Left ventricle myocardium superior (tissue), 1 donor: ENCODE data around the gene BICRAL. TPM values are rescaled to one million over a fixed set of nuclear protein-coding genes. Genes with fewer than 3 reads are reported as not detected.

ENCODE experiments used
- ATAC-seq: fragments of 200-7000 bp; cut with Tn5 transposase; one replicate; pipeline ENCODE4 v1.9.1; 2020; ENCODE audit warnings: mild to moderate bottlenecking, moderate library complexity
- DNase-seq: peaks from one replicate; pipeline ENCODE4 v3.0.0-alpha.2; 2020
- intact Hi-C: fragments of 100-400 bp; cut with micrococcal nuclease; formaldehyde crosslinking; loops from one replicate; pipeline ENCODE4 v1.11.0; 2022
- total RNA-seq: library from RNA; stranded (reverse); fragmentation: NEBNext Ultra II Directional; extraction: Animal tissue kit (Norgen Biotek cat#: 25700); gene quantifications from one replicate; pipeline ENCODE4 v1.2.1, GENCODE V29; 2021
- donor health status: DM: no; HTN: yes; CAD: no; lungs with severe emphysema.

The BICRAL gene
- total RNA-seq, 1 donor from 2014 or later: 13.0 TPM

DNA sequence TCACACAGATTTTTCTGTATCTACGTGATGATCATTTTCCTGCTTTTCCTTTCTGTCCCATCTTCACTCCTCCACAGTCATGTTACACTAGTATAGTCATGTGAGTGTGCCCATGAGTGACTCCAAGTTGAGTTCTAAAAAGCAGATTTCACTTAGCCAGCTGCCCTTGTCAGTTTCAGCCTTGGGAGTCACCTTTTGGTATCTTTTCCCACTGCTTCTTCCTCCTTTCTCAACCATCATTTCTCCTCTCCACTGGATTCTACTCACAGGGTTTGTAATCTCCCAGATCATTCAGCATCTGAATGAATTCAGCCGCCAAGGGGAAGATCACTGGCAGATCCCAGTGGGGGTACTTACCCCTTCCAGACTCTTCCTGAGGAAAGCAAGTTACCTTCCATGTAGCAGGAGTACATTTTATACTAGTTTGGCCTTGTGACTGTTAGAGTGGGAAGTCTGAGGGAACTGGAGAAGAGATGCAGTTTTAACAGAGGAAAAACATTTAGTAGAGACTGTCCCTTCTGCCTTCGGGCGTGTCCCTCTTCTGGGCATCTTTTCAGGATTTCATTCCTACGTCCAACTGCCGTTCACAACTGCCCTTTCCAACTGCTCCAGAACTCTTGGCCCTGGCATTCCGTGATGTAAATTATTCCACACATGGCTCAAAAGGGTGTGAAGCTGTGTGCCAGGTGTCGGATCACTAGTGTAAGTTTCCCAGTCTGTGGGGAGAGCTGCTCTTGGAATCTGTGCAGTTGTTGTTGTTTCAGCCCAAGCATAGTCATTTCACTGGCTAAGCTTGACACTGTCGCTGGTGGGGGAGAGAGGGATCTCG, 38.9 kb downstream of the BICRAL start:
- ATAC-seq (peak; percentile 85), DNase-seq (no peak)

DNA sequence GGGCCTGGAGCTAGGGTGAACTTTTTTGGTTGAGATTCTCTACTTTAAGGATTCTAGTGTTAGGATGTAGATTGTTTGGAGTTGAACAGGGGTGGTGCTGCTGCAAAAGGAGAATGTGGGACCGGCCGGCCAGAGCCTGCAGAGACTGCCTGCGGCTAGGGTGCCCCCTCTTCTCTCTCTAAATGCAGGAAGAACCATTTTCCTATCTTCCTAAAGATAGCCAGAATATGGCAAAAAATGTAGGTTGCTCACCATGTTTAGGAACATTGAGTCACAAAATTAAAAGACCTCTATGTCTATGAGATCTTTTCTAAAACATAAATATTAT, 39.5 kb downstream of the BICRAL start:
- intact Hi-C loops: no loop called here
- no peak for DNase-seq
- ATAC-seq: no peak

More for the DNA sequence above, 38.9 kb downstream of the BICRAL start:
- intact Hi-C loops: no loop called here

DNA sequence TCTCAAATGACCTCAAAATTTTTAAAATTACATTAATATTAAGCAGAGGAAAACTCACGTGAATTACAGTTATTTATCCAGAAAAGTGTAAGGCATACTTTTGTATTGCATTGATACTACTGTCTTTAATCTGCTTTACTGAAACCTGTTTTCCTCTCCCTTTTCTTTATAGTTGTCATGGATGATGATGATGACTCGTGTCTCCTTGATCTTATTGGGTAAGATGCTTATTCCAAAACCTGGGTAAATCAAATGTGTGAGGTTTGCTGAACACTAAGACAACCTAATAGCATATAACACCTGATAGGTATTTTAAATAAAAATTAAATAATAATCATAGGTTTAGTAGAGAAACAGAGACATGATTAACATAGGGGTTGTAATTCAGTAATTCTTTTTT, 40.0 kb downstream of the BICRAL start:
- no peak for DNase-seq
- intact Hi-C loops: no loop called here
- ATAC-seq: no peak

DNA sequence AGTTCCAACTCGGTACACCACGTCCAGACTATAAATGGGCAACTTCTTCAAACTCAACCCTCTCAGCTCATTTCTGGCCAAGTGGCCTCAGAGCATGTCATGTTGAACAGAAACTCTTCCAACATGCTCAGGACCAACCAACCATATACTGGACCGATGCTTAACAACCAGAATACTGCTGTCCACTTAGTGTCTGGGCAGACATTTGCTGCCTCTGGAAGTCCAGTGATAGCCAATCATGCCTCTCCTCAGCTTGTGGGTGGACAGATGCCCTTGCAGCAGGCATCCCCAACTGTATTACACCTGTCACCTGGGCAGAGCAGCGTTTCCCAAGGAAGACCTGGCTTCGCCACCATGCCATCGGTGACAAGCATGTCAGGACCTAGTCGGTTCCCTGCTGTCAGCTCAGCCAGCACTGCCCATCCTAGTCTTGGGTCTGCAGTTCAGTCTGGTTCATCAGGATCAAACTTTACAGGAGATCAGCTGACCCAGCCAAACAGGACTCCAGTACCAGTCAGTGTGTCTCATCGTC, 47.8 kb downstream of the BICRAL start:
- intact Hi-C loops: no loop called here
- DNase-seq (no peak), ATAC-seq (no peak)

DNA sequence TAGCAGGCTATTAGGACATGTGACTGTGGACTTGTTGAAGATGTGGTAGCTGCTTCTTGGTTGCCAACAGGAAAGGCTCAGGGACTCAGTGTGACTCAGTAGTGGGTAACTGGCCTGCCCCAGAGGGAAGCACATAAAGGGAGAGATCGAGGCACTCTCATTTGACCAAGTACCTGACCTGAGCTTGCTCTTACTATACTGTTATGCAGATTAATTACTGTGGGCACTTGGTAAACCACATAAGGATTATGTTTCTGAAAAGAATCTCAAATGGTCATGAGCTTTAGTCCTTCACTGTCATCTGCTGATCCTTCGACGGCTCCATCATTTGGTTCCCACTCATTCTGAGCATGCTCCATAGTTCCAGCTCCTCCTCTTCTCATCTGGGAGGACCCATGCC, 49.4 kb downstream of the BICRAL start:
- intact Hi-C loops: no loop called here
- ATAC-seq (no peak), DNase-seq (no peak)

DNA sequence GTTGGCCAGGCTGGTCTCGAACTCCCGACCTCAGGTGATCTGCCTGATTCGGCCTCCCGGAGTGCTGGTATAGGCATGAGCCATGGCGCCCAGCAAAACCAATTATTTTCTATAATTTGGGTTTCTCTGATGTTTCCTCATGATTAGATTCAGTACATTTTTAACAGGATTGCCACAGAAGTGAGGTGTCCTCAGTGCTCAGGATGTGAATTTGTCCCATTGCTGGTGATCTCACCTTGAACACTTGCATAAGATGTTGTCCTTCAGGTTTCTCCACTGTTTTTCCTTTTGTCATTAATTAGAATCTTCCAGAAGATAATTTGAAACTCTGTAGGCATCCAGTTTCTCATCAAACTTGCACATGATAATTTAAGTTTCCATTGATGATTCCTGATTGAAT, 52.2 kb downstream of the BICRAL start:
- ATAC-seq (no peak), DNase-seq (no peak)
- intact Hi-C loops: no loop called here

DNA sequence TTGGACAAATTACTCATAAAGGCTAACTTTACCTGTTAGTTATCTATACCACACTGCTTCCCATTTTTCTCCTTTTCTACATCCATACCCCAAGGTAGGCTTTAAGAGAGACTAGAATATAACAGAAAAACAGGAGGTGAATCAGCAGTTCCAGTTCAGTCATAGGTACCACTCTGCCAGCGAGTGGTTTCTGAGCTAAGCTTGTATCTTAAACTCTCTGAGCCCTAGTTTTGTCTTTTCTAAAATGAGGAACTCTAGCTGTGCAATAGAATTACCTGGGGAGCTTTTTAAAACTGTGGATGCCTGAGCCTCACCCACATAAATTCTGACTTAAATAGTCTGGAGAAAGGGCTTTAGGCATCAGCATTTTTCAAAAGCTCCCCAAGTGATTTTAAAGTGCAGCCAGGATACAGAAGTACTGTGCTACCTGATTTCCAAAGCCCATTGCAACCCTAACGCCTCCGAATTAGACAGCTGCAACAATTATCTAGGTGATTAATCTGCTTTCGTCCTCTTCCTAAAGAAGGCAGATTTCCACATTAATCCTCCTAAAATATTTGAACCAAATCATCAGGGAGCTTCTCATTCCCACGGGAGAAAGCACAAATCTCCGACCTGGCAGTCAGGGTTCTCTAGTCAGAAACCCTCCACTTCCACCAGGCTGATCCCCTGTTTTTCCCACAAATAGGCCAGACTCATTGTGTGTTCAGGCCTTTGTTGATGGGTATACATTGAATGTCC, 60.2 kb downstream of the BICRAL start:
- intact Hi-C loops: no loop called here
- no peak for DNase-seq
- ATAC-seq: no peak

DNA sequence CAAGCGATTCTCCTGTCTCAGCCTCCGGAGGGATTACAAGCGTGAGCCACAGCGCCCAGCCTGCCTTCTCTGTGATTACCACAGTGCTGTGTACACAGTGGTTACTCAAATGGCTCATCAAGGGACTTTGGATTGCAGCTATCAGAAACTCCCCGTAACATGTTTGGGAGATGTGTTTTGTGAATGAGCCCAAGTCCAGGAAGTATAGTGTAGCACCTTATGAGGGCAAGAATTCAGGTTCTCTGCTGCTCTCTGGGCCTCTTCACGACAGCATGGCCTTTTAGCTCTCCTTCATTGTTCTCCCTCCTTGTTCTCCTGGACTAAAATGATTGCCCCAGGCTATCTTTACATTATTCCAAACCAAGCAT, 63.5 kb downstream of the BICRAL start:
- ATAC-seq: no peak
- intact Hi-C loops: no loop called here

DNA sequence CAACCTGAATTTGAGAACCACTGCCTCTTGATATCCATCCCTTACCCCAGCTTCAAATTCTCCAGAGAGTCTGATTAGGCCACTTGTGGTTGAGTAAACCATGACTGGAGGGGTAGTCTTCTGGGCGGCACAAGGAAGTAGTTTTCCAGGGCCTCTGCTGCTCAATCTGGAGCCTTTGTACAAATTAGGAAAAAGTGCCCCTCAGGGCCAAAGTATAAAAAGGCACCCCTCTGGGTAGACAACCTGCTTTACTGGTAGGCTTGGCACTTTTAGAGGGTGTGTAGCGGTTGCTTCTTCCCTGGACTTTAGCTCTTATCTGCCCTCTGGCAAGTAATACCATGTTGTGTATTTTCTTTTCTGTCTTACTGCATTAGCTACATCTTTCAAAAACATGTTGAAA, 64.7 kb downstream of the BICRAL start:
- intact Hi-C loops: no loop called here
- ATAC-seq: no peak
- DNase-seq: no peak

More for the DNA sequence above, 63.5 kb downstream of the BICRAL start:
- no peak for DNase-seq

DNA sequence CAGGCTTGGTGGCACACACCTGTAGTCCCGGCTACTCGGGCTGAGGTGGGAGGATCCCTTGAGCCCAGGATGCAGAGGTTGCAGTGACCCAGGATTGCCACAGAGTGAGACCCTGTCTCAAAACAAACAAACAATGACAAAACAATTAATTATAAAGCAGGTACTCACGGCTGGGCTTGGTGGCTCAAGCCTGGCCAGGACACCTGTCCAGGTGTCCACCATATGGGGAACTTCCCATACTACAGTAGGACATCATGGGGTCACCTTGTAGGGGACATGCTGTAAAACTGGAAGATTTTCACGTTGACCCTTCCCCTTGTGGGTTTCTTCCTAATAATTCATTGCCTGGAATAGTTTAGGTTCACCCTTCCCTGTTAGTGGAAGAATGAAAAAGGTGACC, 66.8 kb downstream of the BICRAL start:
- no peak for ATAC-seq
- DNase-seq: no peak
- intact Hi-C loops: no loop called here

DNA sequence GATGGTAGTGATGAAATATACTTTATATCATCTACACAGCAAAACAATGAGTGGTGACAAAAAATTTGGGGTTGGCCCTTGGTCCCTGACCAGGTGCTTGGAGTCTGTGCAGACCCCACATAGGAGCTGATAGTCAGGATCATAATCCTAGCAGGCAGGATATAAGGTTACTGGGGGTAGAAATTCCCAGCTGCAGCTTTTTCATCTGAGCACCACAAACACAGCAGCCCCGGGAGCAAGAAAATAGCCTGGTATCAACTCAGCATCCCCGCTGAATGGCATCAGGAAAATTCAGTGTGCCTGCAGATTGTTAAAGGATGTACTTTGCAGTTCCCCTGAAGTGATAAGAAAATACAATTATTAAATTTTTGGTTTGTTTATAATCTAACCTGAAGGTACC, 69.7 kb downstream of the BICRAL start:
- no peak for DNase-seq
- ATAC-seq: no peak
- intact Hi-C loops: no loop called here

DNA sequence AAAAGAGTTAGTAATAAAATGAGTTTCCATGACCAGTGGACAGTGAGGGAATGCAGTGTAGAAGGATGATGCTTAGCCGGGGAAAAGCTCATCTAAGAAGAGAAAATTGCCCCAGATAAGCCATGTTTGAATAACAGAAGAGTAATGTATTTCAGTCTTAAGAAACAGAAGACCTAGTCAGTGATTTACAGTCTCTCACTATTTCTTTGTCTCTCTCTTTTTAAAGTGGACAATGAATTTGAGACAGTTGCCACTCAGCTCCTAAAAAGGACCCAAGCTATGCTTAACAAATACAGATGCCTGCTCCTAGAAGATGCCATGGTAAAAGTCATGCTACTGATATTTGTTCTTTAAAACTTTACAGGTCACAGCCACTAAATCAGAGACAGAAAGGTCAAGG, 78.2 kb downstream of the BICRAL start:
- intact Hi-C loops: no loop called here
- DNase-seq (no peak), ATAC-seq (no peak)

DNA sequence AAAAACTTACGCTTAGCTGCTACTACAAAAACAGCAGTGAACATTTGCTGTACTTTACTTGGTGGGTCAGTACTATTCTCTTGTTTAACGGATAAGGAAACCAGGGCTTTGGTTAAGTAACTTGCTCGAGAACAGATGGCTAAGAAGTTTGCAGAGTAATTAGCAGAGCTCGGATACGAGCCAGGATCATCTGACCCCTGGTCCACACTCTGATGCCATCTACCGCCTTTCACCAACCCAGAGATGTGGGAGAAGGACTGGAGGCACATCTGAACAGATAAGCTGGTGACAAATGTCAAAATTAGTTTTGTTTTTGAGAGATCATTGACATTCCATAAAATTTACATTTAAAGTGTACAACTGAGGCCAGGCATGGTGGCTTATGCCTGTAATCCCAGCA, 78.6 kb downstream of the BICRAL start:
- no peak for DNase-seq
- intact Hi-C loops: no loop called here
- ATAC-seq: no peak

DNA sequence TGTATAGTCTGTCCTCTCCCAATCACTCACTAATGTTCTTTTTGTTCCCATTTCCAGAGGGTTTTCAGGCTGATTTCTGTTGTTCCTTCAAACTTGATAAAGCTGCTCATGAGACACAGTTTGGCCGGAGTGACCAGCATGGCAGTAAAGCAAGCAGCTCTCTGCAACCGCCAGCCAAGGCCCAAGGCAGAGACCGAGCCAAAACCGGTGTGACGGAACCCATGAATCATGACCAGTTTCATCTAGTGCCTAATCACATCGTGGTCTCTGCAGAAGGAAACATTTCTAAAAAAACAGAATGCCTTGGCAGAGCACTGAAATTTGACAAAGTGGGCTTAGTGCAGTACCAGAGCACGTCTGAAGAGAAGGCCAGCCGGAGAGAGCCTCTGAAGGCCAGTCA, 82.8 kb downstream of the BICRAL start:
- DNase-seq (no peak), ATAC-seq (no peak)
- intact Hi-C loops: no loop called here

DNA sequence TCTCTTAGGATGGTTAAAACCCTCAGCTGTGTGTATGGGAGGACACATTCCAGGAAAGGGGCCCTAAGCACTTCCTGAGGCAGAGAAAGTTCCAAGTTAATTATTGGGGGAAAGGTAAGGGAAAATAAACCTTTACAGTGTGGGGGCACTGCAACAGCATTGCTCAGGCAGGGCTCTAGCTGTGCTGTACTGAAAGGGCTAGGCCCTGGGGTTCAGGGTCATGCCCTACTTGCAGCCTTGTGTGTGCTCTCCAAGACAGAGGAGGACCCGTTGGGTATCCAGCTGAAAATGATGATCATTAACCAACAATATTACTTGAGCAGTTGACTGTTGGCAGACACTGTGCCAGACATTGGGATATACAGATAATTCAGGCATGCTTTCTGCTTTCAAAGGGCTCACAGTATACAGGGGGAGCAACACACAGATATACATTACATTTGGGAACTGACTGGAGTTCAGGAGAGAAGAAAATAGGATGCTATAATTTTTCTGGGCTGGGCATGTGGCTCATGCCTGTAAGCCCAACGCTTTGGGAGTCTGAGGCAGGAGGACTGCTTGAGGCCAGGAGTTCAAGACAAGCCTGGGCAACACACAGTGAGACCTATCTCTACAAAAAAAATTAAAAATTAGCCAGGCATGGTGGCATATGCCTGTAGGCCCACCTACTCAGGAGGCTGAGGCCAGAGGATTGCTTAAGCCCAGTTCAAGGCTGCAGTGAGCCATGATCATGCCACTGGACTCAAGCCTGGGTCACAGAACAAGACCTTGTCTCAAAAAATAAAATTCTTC, 88.5 kb downstream of the BICRAL start:
- DNase-seq (no peak), ATAC-seq (no peak)
- intact Hi-C loops: loop anchor here (10.0 kb wide), 1 partner anchor 206 kb away; no protein-coding TSS in a partner anchor

DNA sequence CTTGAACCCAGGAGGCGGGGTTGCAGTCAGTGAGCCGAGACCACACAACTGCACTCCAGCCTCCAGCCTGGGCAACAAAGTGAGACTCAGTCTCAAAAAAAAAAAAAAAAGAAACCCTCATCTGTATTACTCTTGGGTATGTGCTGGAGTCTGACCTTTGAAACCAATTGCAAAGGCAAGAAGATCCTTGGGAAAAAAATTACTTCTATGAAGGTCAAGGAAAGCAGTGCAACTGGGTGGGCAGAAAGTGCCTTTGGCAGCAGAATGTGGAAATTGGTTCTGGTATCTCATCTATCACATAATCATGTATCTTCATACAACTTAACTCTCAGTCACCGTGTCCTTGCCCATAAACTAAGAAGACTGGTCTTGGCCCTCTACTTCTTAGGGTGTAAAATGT, 89.9 kb downstream of the BICRAL start:
- DNase-seq (no peak), ATAC-seq (no peak)
- intact Hi-C loops: loop anchor here (10.0 kb wide), 1 partner anchor 207 kb away; no protein-coding TSS in a partner anchor

DNA sequence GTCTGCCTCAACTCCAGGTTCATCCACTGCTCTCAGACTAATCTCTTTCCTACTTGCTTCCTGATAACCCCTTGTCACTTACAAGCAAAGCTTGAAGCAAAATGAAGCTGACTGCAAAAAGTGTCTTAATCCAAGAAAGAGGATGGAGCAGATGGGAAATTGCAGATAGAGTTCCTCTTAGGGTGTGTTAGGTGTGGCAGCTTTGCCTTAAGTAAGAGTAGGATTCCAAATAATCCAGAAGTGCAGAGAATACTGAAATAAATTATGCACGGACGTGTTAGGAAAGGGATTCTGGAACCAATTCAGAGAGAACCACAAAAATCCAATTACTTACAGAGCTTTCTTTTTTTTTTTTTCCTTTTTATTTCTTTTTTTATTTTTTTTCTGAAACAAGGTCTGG, 91.5 kb downstream of the BICRAL start:
- intact Hi-C loops: loop anchor here (10.0 kb wide), 1 partner anchor 209 kb away; no protein-coding TSS in a partner anchor

DNA sequence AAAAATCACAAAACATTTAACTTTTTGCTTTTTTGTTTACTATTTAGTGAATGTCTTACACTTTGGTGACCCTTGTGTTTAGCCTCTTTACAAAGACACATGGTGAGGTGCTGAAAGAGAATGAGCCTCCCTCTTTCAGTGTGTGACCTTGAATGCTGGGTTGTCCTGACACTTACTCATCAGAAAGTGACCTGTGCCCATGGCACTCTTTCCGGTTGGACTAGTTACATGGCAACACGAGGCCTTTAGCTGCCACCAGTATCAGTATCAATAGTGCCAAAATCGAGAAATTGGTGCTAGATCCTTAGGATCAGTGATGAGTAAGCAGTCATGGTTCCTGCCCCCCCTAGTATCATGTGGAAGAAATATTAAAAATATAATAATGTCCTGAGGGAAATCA, 95.8 kb downstream of the BICRAL start:
- intact Hi-C loops: loop anchor here (10.0 kb wide), 1 partner anchor 213 kb away; no protein-coding TSS in a partner anchor
- ATAC-seq (no peak), DNase-seq (no peak)

More for the DNA sequence above, 91.5 kb downstream of the BICRAL start:
- ATAC-seq (no peak), DNase-seq (no peak)

DNA sequence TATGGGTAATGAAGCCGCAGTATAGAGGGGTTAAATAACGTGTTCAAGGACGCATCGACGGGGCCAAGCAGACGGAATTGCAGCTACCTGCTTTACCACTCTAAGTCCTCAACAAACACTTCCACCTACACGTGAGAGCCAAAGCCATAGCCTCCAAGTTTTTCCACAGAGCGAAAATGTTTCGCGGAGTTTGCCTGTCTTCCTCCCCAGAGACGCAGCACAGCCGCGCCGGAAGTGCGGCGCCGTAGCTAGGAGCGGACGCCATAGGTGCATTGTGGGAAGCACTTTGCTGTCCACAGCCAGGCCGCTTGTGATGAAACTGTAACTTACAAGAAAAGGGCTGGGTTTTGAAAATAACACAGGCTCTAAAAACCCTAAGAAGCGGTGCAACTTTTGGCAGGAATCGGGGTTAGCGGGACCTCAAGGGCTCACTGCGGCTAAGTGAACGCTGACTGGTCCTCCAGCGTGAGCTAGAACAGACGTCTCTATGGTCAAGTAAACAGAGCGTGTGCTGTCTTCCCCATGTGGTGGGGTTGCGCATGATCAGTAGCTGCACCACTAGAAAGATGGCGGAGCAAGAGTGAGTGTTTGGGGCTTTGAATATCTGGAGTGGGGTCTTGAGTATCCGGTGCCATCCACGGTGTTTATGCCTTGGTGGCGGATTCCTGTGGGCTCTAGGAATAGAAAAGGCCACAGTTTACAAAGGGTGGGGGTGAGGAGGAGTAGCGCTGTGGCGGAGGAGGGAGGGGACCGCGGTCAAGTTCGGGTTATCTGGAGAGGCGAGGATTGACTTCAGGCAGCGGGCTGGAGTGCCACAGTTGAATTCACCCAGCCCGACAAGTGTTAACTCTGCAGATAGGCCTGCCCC, 97.8 kb downstream of the BICRAL start, which contains the start of gene RPL7L1:
Gene RPL7L1 (plus strand): TSS at position 245 of the 868 bp plus-strand sequence. CDS start 295 bp downstream, at position 540.
- ATAC-seq: peak; percentile 98
- peak; percentile 89 for DNase-seq
- intact Hi-C loops: loop anchor here (10.0 kb wide), 1 partner anchor 215 kb away; no protein-coding TSS in a partner anchor
